Right forelimb (tissue), 1 donor: ENCODE results near the gene CNTNAP3B.
"Not testable (repeated sequence)": the region's sequence is repeated elsewhere in the genome, so short reads cannot be mapped to it uniquely, and the experiment has no call there.

ENCODE experiments used
- DNase-seq: peaks from one replicate; pipeline ENCODE4 v3.0.0-alpha.2; 2018

CNTNAP3B gene

DNA sequence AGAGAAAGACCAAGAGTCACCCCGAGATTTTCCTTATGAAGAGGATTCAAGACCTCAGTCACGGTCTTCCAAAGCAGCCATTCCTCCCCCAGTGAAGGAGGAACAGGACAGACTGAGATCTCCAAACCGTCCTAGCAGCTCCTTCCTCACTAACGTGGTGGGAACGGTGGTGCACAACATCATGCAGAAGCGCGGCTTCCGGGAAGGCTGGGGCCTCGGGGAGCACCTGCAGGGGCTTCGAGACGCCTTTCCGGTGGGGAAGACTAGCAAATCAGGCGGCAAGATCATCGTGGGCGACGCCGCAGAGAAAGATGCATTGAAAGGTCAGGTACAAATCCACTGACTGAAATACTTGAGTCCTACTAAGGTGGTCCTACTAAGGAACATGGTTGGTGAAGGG is 154.3 kb downstream of the CNTNAP3B start:
- not testable (repeated sequence) for DNase-seq

GRCh38 chr9:41953007-41953406 is 176.2 kb downstream of the CNTNAP3B start:
- DNase-seq = not testable (repeated sequence)

- DNase-seq = not testable (repeated sequence)
Observed at GRCh38 chr9:41941738-41942137, 187.5 kb downstream of the CNTNAP3B start.

DNA sequence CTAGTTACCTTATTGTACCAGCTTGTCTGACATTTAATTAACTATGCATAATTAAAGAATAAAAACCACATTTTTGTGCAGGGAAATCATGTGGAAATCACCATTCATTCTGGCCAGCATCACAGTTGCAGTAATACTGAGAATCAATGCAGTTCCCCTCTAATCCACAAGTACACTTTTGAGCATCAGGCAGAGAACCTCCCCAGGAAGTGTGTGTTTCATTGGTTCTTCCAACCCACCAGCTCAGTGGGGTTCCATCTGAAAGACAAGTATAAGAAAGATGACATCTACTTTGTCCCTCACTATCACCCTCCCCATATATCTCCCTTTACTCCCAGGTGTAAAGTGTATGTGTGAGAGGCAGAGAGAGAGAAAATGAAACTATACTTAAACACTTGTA is 191.1 kb downstream of the CNTNAP3B start:
- not testable (repeated sequence) for DNase-seq

GRCh38 chr9:41935727-41936126 is 193.5 kb downstream of the CNTNAP3B start:
- not testable (repeated sequence) for DNase-seq

DNA sequence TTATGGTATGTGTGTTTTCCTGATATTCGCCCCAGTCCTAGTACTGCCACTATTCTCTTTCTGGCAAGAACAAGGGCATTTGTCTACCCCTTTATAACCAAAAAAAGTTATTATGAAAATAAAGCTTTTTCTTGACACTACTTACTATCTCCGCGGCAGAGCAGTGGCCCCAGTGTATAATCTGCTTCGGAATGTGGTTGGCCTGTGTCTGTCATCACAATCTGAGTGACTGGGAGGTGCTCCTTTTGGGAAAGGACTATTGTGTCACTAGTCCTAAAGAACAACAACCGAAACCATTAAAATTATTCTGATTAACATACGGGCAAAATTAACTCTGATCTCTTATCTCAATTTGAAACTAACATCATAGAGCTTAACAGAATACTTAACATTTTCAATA is 200.1 kb downstream of the CNTNAP3B start:
- not testable (repeated sequence) for DNase-seq

GRCh38 chr9:41917374-41917773 is 211.9 kb downstream of the CNTNAP3B start:
- DNase-seq = not testable (repeated sequence)

DNA sequence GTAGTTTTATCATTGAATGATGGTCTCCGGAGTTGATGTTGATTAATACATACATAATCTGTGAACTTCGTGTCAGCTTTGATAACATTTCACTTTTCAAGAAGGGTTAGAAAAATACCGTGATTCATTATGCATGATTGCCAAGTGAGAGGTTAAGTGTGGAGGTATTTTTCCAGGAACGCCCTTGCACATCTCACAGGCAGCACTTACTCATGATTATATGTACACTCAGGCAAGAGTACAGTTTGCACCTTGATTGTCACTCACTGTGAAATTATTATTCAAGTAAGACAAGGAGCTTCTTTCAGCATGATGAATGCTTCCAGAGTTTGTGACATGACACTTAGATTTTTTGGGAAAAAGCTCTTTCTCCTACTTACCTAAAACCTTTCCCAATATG is 223.7 kb downstream of the CNTNAP3B start:
- not testable (repeated sequence) for DNase-seq

GRCh38 chr9:41902762-41903161 is 226.5 kb downstream of the CNTNAP3B start:
- not testable (repeated sequence) for DNase-seq

GRCh38 chr9:41898720-41899343 is 230.4 kb downstream of the CNTNAP3B start:
- DNase-seq = not testable (repeated sequence)

- DNase-seq = not testable (repeated sequence)
Observed at GRCh38 chr9:41874557-41874956, 254.7 kb downstream of the CNTNAP3B start.

- DNase-seq = not testable (repeated sequence)
Observed at GRCh38 chr9:41855422-41855821, 273.8 kb downstream of the CNTNAP3B start.

DNA sequence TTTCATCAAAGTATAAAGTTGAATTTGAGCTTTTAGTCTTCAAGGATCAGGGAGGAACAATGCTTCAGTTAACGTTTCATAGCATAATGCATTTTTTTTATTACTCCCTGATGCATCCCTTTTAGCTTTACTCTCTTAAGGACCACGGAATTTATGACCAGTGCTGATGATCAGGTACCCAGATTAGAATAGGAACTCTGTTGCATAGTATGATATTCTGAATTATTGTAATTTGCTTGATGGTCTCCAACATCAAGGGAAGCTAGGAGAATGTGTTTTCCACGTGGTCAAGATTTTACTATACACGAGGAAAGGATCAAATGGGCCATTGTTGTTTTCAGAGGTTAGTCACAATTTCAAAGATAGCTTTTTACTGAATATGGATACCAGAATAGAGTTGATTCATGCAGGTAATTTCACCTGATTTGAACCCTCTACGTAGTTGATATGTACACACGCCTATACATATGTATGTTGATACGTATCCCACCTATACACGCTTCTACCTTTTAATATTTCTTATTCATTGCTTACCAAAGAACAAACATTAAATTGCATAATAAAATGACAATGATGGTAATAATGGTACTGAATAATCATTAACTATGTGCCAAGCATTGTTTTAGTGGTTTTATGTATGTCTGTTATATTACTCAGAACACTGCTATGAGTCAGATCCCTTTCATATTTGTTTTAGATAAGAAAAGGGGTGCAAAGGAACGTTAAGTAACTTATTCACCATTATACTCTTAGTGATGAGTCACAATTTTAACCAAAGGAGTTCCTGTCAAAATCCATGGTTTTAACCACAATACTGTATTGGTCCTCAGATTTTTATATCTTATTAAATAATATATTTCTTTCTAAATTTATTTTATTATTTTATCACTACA is 277.1 kb downstream of the CNTNAP3B start:
- not testable (repeated sequence) for DNase-seq

- not testable (repeated sequence) for DNase-seq
Observed at GRCh38 chr9:41847829-41848228, 281.4 kb downstream of the CNTNAP3B start.
